ENCODE results near the gene SLC39A3. TPM values are rescaled to one million over a fixed set of nuclear protein-coding genes. Genes with fewer than 3 reads are reported as not detected.

SLC39A3 gene
- total RNA-seq, 1 donor: 33.7 TPM

DNA sequence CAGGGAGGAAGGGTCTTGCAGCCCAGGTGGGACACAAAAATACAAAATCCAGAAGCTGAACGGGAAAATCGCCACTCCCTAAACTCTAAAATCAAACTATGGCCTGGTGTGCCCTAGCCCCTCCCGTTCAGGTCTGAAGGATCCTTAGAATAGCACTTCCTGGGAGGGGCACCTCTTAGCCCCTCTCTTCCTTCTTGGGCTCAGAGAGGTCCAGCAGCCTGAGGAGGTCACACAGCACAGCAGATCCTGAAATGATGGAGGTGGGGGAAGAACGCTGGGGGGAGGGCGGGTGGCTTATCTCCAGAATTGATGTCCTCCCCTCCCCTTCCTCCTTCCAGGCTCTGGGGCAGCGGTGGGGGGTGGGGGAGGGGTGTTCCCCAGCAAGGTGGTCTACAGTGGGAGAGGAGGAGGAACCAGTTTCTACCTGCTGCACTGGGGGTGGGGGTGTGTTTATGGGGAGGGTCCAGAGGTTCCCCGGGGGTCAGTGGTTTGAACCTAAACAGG is 20.5 kb downstream of the SLC39A3 start:
- peak; percentile 80 for DNase-seq (ENCODE audit: insufficient read length, low spot score, missing footprints)
- no peak overlapping the region for H3K4me3 ChIP-seq (ENCODE audit: insufficient read depth, low read length)
- H3K4me1 ChIP-seq (ENCODE audit: insufficient read depth, low read length): peaks cover 18% of the 10 kb centered on the region
- H3K4me2 ChIP-seq (ENCODE audit: insufficient read depth, low read length): peak overlapping the region; percentile 78
- no peaks in the 10 kb centered on the region for H3K79me2 ChIP-seq (ENCODE audit: insufficient read depth, low read length)
- no peak overlapping the region for H2AFZ ChIP-seq (ENCODE audit: low read length)
- peaks cover 4% of the 10 kb centered on the region for H3K9me3 ChIP-seq (ENCODE audit: low read depth, low read length)
- no peaks in the 10 kb centered on the region for H3K36me3 ChIP-seq (ENCODE audit: insufficient read depth, low read length)
- H3K27me3 ChIP-seq (ENCODE audit: insufficient read depth, low read length): peaks cover 2% of the 10 kb centered on the region
- no peaks in the 10 kb centered on the region for H4K20me1 ChIP-seq (ENCODE audit: insufficient read depth, low read length)
- H3K27ac ChIP-seq (ENCODE audit: low read depth, low read length): no peak overlapping the region
- TF ChIP-seq, protein P1, sequence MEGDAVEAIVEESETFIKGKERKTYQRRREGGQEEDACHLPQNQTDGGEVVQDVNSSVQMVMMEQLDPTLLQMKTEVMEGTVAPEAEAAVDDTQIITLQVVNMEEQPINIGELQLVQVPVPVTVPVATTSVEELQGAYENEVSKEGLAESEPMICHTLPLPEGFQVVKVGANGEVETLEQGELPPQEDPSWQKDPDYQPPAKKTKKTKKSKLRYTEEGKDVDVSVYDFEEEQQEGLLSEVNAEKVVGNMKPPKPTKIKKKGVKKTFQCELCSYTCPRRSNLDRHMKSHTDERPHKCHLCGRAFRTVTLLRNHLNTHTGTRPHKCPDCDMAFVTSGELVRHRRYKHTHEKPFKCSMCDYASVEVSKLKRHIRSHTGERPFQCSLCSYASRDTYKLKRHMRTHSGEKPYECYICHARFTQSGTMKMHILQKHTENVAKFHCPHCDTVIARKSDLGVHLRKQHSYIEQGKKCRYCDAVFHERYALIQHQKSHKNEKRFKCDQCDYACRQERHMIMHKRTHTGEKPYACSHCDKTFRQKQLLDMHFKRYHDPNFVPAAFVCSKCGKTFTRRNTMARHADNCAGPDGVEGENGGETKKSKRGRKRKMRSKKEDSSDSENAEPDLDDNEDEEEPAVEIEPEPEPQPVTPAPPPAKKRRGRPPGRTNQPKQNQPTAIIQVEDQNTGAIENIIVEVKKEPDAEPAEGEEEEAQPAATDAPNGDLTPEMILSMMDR (IDR thresholded peaks at IDR 0.05; ENCODE audit: extremely low read depth, low read depth, low read length): no peak

DNA sequence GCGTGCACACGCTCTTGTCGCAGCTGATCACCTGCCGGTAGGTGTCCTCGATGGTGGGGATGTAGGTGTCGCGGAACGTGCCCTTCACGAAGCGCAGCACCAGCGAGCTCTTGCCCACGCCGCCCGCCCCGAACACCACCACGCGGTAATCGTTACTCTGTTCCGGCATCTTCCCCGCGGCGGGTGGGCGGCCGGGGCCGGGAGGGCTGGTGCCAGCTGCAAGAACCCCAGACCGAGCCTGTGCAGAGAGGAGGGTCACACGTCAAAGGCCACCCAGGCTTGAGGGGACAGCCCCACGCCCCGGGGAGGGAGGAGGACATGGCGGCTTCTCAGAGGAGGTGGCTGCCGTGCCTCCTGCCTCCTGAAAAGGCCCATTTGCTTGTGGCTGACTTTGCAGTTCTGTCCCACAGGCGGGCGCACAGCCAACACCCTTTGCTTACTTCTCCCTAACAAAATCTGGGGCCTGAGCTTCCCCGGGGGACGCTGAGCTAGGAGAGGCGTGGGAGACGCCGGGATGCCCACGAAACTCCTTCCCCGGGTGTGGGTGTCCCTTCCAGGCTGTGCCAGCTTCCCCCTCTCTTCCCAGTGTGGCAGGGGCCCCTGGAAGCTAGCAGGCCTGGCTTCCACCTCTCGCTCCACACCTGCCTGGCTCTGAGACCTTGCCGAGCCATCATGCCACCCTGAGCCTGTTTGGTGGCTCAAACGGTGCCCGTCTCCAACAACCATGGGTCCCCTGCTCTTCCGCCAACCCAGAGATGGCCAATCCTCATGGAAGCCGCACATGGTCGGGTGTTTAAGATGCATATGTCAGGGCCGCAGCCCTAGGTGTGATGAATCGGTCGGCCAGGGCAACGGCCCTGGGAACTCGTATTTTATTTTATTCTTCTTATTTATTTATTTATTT is 21.9 kb downstream of the SLC39A3 start:
- peaks cover 2% of the 10 kb centered on the region for H3K27me3 ChIP-seq (ENCODE audit: insufficient read depth, low read length)
- no peaks in the 10 kb centered on the region for H3K79me2 ChIP-seq (ENCODE audit: insufficient read depth, low read length)
- H3K4me2 ChIP-seq (ENCODE audit: insufficient read depth, low read length): no peak overlapping the region
- H3K4me3 ChIP-seq (ENCODE audit: insufficient read depth, low read length): no peak overlapping the region
- no peak overlapping the region for H2AFZ ChIP-seq (ENCODE audit: low read length)
- H3K9me3 ChIP-seq (ENCODE audit: low read depth, low read length): peaks cover 4% of the 10 kb centered on the region
- H4K20me1 ChIP-seq (ENCODE audit: insufficient read depth, low read length): no peaks in the 10 kb centered on the region
- TF ChIP-seq, protein P1 (IDR thresholded peaks at IDR 0.05; ENCODE audit: extremely low read depth, low read depth, low read length): no peak
- no peaks in the 10 kb centered on the region for H3K36me3 ChIP-seq (ENCODE audit: insufficient read depth, low read length)
- H3K4me1 ChIP-seq (ENCODE audit: insufficient read depth, low read length): peaks cover 9% of the 10 kb centered on the region
- DNase-seq (ENCODE audit: insufficient read length, low spot score, missing footprints): peak; percentile 84
- H3K27ac ChIP-seq (ENCODE audit: low read depth, low read length): no peak overlapping the region

DNA sequence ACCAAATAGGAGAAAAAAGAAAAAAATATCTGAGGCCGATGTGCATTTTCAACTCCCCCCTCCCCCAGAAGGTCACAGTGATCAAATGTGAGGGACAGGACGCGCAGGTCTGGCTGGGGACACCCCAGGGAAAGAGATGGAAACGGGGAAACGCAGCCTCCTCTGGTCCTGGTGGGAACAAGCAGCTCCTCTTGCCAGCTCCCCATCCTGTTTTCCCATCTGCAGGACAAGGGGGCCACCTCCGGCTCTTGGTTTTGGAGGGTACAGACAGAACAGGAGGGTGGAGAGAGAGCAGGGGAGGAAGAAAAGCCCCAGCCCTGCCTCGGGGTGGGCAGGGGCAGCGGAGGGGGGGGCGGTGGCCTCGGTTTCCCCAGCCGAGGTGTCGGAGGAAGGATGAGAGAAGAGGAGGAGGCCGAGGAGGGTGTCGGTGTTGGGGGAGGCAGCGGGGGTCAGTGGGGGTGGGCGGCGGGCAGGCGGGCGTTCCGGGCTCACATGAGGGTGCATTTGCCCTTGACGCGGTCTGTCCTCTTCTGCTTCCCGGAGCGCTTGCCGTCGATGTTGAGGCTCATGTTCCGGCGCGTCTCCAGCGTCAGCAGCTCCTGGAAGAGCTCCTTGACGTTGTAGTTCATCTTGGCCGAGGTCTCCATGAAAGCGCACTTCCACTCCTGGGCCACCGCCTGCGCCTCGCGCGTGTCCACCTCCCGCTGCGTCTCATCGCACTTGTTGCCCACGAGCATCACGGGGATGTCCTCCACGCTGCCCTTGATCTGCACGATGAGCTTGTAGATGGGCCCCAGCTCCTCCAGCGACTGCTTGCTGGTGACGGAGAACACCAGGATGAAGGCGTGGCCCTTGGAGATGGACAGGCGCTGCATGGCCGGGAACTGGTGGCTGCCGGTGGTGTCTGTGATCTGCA is 22.8 kb downstream of the SLC39A3 start:
- Histone ChIP-seq H3K4me1 (ENCODE audit: insufficient read depth, low read length) (peaks cover 7% of the 10 kb centered on the region), H3K4me2 (ENCODE audit: insufficient read depth, low read length) (no peak overlapping the region), H3K79me2 (ENCODE audit: insufficient read depth, low read length) (no peaks in the 10 kb centered on the region), H4K20me1 (ENCODE audit: insufficient read depth, low read length) (no peaks in the 10 kb centered on the region), H3K4me3 (ENCODE audit: insufficient read depth, low read length) (no peak overlapping the region), H3K9me3 (ENCODE audit: low read depth, low read length) (peaks cover 4% of the 10 kb centered on the region), H3K36me3 (ENCODE audit: insufficient read depth, low read length) (no peaks in the 10 kb centered on the region), H2AFZ (ENCODE audit: low read length) (no peak overlapping the region), H3K27me3 (ENCODE audit: insufficient read depth, low read length) (peaks cover 2% of the 10 kb centered on the region), H3K27ac (ENCODE audit: low read depth, low read length) (no peak overlapping the region)
- peak; percentile 86 for DNase-seq (ENCODE audit: insufficient read length, low spot score, missing footprints)
- TF ChIP-seq, protein P1 (IDR thresholded peaks at IDR 0.05; ENCODE audit: extremely low read depth, low read depth, low read length): no peak

All from osteoblast (primary cell).